DMS153 treated with DMSO at 0.1 percent for 48 hours (cell line): ENCODE measurements around the gene TMEM244.
"Not testable (repeated sequence)": the region's sequence is repeated elsewhere in the genome, so short reads cannot be mapped to it uniquely, and the experiment has no call there.

ENCODE experiments used
- DNase-seq: peaks from one replicate; lab custom pipeline; 2025; ENCODE audit not compliant: unreplicated experiment; lab: John Stamatoyannopoulos, UW

TMEM244 gene

DNA sequence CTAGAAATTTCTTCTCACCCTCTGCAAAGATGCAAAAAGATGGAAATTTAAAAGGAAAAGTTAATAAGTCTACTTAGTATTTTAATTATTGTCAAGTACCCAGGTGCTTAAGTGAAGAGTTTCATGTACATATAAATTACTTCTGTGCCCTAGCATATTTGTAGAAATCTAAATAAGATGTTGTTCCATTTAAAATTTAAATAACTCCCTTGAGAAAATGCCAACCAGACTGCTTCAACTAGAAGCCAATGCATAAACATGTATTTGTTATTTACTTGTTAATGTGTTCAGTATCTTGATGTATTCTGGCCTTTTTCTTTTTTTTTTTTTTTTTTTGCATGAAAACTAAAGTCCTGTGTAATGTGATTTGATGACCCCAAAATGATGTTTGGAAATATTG is 6.3 kb upstream of the TMEM244 start:
- DNase-seq, result no peak

- no peak for DNase-seq
Observed at GRCh38 chr6:129866688-129867087, 5.6 kb upstream of the TMEM244 start.

DNA sequence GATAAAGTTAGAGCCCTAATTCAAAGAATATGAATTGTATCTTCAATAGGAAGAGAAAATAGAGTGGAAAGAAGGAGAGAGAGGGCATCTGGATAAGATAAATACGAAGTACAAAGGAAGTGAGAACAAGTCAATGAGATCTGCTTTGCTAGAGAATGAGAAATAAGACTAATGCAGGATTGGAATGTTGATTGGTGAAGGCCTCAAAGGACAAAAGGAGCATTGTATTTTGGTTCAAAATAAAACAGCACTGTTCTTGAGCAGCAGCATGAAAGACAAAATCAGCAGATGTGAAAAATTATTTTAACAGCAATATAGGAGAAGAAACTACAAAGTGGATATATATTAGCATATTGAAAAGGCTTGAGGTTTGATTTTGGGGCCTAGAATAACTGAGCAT is 5.1 kb upstream of the TMEM244 start:
- DNase-seq, result no peak

DNA sequence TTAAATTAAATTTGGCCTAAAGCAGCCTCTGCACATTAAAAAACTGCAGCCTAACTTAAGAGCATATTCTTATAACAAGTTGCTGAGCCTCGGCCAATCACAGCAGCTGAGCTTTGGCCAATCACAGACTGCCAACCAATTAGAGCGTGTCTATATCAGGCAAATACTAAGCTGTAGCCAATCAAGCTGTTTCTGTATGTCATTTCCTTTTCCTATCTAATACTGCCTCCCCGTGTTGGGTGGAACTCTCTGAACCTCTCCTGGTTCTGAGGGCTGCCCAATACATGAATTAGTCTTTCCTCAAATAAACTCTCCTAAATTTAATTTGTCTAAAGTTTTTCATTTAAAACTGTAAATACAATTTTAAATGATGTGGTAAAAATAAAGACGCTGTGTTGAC is 3.9 kb upstream of the TMEM244 start:
- DNase-seq, result no peak

- DNase-seq, result no peak
Observed at GRCh38 chr6:129863664-129864063, 2.5 kb upstream of the TMEM244 start.

DNA sequence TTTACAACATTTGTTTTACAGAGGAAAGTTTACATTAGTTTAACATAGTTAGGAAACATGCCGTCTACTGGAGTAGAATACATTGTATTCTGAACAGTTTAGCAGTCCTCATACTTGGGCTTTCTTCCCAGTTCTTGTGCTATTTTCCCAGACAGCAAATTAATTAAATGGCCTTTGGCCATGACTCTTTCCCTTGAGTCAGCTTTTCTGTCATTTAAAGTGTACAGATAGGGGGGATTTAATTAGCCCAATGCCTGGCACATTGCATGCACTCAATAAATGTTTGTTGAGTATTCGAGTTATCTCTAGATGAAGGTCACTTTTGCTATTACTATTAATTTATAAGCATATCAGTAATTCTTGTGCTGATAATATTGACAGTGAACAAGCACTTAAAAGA is 1.6 kb downstream of the TMEM244 start:
- DNase-seq, result no peak

- DNase-seq, result no peak
Observed at GRCh38 chr6:129857838-129858237, 3.3 kb downstream of the TMEM244 start.

DNA sequence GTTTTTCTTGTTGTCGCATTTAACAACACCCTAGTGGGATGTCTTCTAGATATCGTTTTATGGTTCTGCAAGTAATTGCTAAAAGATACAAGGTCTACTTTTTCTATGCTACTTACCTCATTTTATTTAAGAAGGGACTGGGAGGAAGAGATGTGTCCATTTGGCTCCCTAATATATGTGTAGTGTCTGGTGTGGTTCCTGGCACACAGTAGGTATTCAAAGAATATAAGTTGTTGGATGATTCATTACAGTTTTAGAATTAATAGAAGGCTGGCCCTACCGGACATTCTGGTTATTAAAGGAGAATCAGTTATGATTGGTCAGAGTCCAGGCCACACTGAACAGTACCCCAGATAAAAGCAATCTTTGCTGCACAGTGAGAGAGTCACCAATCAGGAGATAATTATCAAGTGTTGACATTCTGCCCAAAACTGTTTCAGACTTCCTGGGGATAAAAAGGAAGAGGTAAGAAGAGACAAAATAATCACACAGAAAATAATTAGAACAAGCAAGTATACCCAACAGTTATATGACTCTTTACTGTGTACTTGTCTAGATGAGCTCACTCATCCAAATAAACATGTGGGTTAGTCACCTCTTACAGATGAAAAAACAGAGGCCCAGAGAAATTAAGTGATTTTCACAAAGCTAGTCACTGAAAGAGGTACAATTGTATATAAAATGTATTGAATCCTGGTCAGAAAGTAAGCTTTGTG is 7.0 kb downstream of the TMEM244 start:
- no peak for DNase-seq

DNA sequence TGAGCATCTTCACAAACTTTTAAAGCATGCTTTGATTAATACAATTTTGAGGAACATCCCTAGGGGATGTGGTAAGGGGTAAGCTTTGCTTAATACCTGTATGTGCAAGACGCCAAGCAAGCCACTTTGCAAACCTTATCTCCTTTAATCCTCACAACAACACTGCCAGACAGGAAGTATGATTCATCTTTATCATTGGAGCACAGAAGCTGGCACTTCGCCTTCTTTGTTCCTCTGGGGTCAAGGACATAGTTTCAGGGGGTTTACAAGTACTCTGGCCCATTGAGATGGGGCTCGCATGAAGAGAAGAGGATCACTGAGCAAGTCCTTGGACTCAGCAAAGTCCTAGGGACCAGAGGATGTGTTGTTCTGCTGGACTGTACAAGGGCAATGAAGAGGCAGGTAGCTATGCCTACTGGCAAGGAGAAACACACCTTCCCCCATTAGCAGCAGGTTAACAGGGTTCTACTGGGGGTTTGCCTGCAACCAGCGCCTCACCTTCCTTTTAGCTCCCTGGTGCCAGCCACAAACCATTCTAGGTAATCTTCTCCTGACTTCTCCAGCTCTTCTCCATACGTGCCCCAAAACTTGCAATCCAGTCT is 8.8 kb downstream of the TMEM244 start:
- DNase-seq, result no peak

DNA sequence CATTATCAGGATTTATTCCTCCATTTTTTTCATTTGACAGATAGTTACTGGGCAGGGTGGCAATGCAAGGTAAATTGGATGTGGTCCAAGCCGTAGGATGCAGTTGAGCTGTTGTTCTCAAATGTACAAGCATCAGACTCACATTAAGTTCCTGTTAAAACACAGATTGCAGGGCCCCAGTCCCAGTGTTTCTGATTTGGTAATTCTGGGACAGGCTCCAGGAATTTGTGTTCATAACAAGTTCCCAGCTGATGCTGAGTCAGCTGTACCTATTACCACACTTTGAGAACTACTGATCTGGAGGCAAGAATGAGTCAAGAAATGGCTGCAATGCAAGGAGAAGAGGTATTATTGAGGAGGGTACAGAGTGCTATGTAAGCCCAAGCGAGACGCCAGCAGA is 11.7 kb downstream of the TMEM244 start:
- DNase-seq, result no peak

DNA sequence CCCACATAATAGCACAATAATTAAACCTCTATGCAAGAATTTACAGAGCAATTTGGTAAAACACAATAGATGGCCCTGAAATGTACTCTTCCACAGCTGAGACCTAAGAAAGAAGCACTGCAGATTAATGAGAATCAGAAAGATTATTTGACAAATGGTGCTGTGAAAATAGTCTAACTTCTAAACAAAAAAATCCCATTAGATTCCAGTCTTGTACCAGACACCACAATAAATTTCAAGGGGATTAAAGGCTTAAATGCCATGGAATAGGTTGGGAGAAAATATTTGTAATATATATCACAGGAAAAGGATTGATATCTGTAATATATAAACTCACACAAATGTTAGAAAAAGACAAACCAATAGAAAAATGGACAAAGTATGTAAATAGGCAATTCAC is 14.4 kb downstream of the TMEM244 start:
- DNase-seq, result no peak

DNA sequence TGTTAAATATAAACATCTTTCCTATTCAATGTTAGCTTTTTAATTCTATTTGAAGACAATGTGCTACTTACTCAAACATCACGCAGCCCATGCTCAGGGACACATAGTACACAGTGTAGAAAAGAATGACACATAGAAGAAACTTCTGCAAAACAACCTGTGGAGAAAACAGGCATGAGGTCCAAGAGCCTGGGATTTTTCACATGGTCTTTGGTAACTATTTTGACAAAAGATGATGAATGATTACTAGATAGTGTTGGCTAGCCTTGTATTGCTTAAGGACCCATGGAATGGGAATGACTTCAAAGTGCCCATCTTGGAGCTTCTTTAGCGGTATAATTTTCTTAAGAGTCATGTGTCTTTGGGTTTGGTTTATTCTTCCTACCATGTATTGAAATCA is 15.4 kb downstream of the TMEM244 start:
- DNase-seq, result no peak

DNA sequence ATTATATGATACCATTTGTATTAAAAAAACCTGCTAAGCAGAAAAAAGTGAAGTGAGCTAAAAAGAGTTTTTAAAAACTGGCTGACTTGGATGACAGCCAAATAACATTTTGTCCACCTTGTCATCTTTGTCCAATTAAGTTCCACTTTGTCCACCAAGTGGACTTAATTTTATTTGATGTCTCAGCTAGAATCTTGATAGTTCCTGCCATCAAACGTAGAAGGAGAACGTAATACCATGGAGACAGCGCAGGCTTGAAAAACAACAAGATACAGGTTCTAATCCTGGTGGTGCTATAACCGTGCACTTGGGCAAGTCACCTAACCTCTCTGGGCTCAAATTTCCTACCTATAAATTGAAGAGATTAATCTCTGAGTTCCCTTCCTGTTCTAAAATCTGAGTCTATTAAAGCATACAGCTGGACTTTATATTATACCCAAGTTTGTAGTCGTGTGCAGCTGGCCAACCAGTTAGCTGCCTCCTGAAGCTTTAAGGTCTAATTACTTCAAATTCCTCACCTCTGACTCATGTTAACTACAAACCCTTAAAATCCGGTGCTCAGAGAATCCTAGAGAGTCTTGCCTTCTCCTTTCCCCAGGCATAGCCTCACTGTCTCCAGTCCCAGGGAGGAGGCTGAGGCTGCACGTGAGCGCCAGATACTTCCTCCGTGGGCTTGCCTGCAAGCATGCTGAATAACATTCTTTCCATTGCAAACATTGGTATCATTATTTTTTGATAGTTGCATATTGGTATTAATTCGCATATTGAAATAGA is 16.8 kb downstream of the TMEM244 start:
- DNase-seq, result no peak

GRCh38 chr6:129843573-129843972 is 17.5 kb downstream of the TMEM244 start:
- no peak for DNase-seq

DNA sequence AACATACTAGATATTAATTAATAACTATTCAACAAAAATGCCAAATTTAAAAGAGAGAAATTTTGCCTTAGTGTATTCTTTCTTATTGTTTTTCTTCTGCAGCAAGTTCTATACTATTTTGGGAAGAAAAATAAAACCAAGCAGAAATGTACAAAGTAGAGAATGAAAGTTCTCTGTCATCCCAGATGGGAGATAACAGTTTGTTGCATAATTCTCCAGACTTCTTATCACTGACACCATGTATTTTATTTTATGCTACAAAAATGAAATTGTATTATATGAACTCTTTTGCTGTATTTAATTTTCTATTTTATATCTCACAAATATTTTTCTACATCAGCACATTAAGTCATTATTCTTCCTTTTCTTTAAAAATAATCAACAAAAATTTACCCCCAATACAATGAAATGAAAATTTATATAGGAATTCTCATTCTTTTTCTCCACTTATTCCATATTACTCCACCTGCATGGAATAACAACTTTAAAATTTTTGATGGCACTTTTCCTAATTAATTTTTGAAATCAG is 18.2 kb downstream of the TMEM244 start:
- DNase-seq, result no peak

- no peak for DNase-seq
Observed at GRCh38 chr6:129842137-129842536, 19.0 kb downstream of the TMEM244 start.

- DNase-seq, result not testable (repeated sequence)
Observed at GRCh38 chr6:129839562-129839961, 21.6 kb downstream of the TMEM244 start.

- DNase-seq, result no peak
Observed at GRCh38 chr6:129835691-129836090, 25.4 kb downstream of the TMEM244 start.

GRCh38 chr6:129832299-129832698 is 28.8 kb downstream of the TMEM244 start:
- no peak for DNase-seq

GRCh38 chr6:129828229-129828628 is 32.9 kb downstream of the TMEM244 start:
- no peak for DNase-seq

GRCh38 chr6:129818251-129818650 is 42.9 kb downstream of the TMEM244 start:
- no peak for DNase-seq

- DNase-seq, result no peak
Observed at GRCh38 chr6:129817821-129818220, 43.3 kb downstream of the TMEM244 start.
